CD14-positive monocyte (primary cell): ENCODE results near the gene AGXT2. TPM values are rescaled to one million over a fixed set of nuclear protein-coding genes. Genes with fewer than 3 reads are reported as not detected.

Experiments
- DNase-seq, 3 donors: peaks; one replicate each; pipeline ENCODE4 v3.0.0-alpha.2; 2011 to 2022
- H2AFZ ChIP-seq: 2 replicates; pipeline ENCODE4 v1.6.0; 2012; ENCODE audit warnings: mild to moderate bottlenecking, low read depth, low read length, inconsistent platforms; ENCODE audit not compliant: insufficient read depth, poor library complexity, severe bottlenecking
- H3K27ac ChIP-seq, 2 donors: 1 replicate in 1 of 2; 2 replicates in 1 of 2; pipeline ENCODE4 v1.5.1; 2012 to 2013; ENCODE audit warnings: low read length in 2 of 2, control low read depth in 1 of 2, inconsistent platforms in 1 of 2, low read depth in 1 of 2, mild to moderate bottlenecking in 1 of 2
- H3K27me3 ChIP-seq, 2 donors: one replicate each; pipeline versions ENCODE4 v1.6.0 to v1.6.1; 2011 to 2013; ENCODE audit warnings: low read length in 2 of 2; ENCODE audit not compliant: control insufficient read depth in 2 of 2, insufficient read depth in 2 of 2
- H3K36me3 ChIP-seq, 2 donors: replicated peaks in 1 of 2; 1 replicate in 1 of 2; 2 replicates in 1 of 2; pipeline versions ENCODE4 v1.5.1 to v1.6.1; 2012 to 2013; ENCODE audit warnings: low read length in 2 of 2, control low read depth in 1 of 2, inconsistent platforms in 1 of 2, mild to moderate bottlenecking in 1 of 2; ENCODE audit not compliant: insufficient read depth in 2 of 2, control insufficient read depth in 1 of 2
- H3K4me1 ChIP-seq, 2 donors: 1 replicate in 1 of 2; 2 replicates in 1 of 2; pipeline versions ENCODE4 v1.5.1 to v1.6.1; 2012 to 2013; ENCODE audit warnings: low read length in 2 of 2, control low read depth in 1 of 2, inconsistent platforms in 1 of 2, mild to moderate bottlenecking in 1 of 2, moderate library complexity in 1 of 2; ENCODE audit not compliant: insufficient read depth in 2 of 2, control insufficient read depth in 1 of 2
- H3K4me2 ChIP-seq: replicated peaks from 2 replicates; pipeline ENCODE3; 2012; ENCODE audit warnings: low read length, moderate library complexity, mild to moderate bottlenecking; ENCODE audit not compliant: poor library complexity, severe bottlenecking; ENCODE audit errors: extremely low read depth
- H3K4me3 ChIP-seq, 3 experiments: fragments of 200-600 bp in 1 of 3; sonication (generic) in 1 of 3; replicated peaks in 1 of 3; 1 replicate in 2 of 3; 2 replicates in 1 of 3; pipeline ENCODE4 v1.5.1; 2011 to 2013; ENCODE audit warnings: low read length in 3 of 3, mild to moderate bottlenecking in 3 of 3, control low read depth in 2 of 3, low read depth in 2 of 3, inconsistent platforms in 1 of 3, moderate library complexity in 1 of 3
- H3K79me2 ChIP-seq: 2 replicates; pipeline ENCODE4 v1.6.0; 2012; ENCODE audit warnings: mild to moderate bottlenecking, control low read depth, inconsistent platforms, low read length, moderate library complexity; ENCODE audit not compliant: insufficient read depth
- H3K9ac ChIP-seq: 2 replicates; pipeline ENCODE4 v1.6.0; 2017; ENCODE audit warnings: low read length, mild to moderate bottlenecking; ENCODE audit not compliant: insufficient read depth, poor library complexity, severe bottlenecking
- H3K9me3 ChIP-seq, 2 donors: replicated peaks in 1 of 2; 1 replicate in 1 of 2; 2 replicates in 1 of 2; pipeline versions ENCODE4 v1.5.1 to v1.6.1; 2012 to 2013; ENCODE audit warnings: low read length in 2 of 2, control low read depth in 1 of 2; ENCODE audit not compliant: control insufficient read depth in 1 of 2, insufficient read depth in 1 of 2
- H4K20me1 ChIP-seq: 2 replicates; pipeline ENCODE4 v1.6.0; 2012; ENCODE audit warnings: mild to moderate bottlenecking, low read length, control low read depth, moderate library complexity; ENCODE audit not compliant: insufficient read depth
- H3K27ac Mint-ChIP-seq, 7 donors: one replicate each; pipeline ENCODE4 v1.8.0; 2020; ENCODE audit warnings: mild to moderate bottlenecking in 7 of 7, mixed read lengths in 7 of 7, moderate library complexity in 6 of 7, inconsistent platforms in 2 of 7
- H3K27me3 Mint-ChIP-seq, 3 donors: one replicate each; pipeline ENCODE4 v1.8.0; 2021 to 2022; ENCODE audit warnings: low read depth in 3 of 3, mild to moderate bottlenecking in 3 of 3, mixed read lengths in 3 of 3, moderate library complexity in 3 of 3, inconsistent platforms in 1 of 3
- H3K36me3 Mint-ChIP-seq, 2 donors: one replicate each; pipeline ENCODE4 v1.8.0; 2020; ENCODE audit warnings: mixed read lengths in 2 of 2, inconsistent platforms in 1 of 2, mild to moderate bottlenecking in 1 of 2
- H3K4me1 Mint-ChIP-seq: one replicate; pipeline ENCODE4 v1.8.0; 2020; ENCODE audit warnings: mild to moderate bottlenecking, mixed read lengths
- H3K4me3 Mint-ChIP-seq, 2 donors: one replicate each; pipeline ENCODE4 v1.8.0; 2020; ENCODE audit warnings: mild to moderate bottlenecking in 2 of 2, mixed read lengths in 2 of 2, moderate library complexity in 1 of 2
- H3K9me3 Mint-ChIP-seq, 7 donors: one replicate each; pipeline ENCODE4 v1.8.0; 2020 to 2022; ENCODE audit warnings: mixed read lengths in 7 of 7, mild to moderate bottlenecking in 6 of 7, moderate library complexity in 6 of 7, inconsistent platforms in 2 of 7
- CTCF ChIP-seq: fragments of 200-600 bp; IDR thresholded peaks from one replicate; pipeline ENCODE4 v1.8.0; 2022; ENCODE audit warnings: antibody characterized with exemption, mild to moderate bottlenecking
- WGBS: methylation state at CpG from one replicate; pipeline ENCODE4 v1.1.5; 2013; ENCODE audit warnings: missing lambda C conversion rate; ENCODE audit not compliant: insufficient coverage; 5-methylcytosine and 5-hydroxymethylcytosine counted together
- intact Hi-C, 2 donors: fragments of 100-400 bp; cut with micrococcal nuclease; formaldehyde crosslinking; loops; one replicate each; pipeline versions ENCODE4 v1.15.0 to v1.15.1; 2023
- polyA plus RNA-seq, 3 donors: library from polyadenylated mRNA; depleted of rRNA in 1 of 3; unstranded in 2 of 3; stranded (reverse) in 1 of 3; fragments of 300-500 nt in 2 of 3; fragments of >200 nt in 1 of 3; fragmentation: Illumina TruSeq in 2 of 3; gene quantifications; 1 replicate in 2 of 3; 2 replicates in 1 of 3; pipeline ENCODE4 v1.2.3, GENCODE V29; 2012 to 2021

The AGXT2 gene
- polyA plus RNA-seq, 3 donors = not detected

GRCh38 chr5:34982823-34983222 is 64.9 kb downstream of the AGXT2 start:
- no peak overlapping the region for H3K27ac ChIP-seq
- no peaks in the 10 kb centered on the region for H3K4me1 ChIP-seq
- H3K4me2 ChIP-seq = no peak overlapping the region
- WGBS = no CpG with 5 or more reads among the region's 4 CpGs
- H3K9me3 ChIP-seq = peaks cover 8 to 21% of the 10 kb centered on the region in 2 donors
- H3K27me3 ChIP-seq = no peaks in the 10 kb centered on the region
- intact Hi-C loops = no loop called here
- no peaks in the 10 kb centered on the region for H3K36me3 ChIP-seq
- no peaks in the 10 kb centered on the region for H3K36me3 Mint-ChIP-seq
- H3K27me3 Mint-ChIP-seq = peaks cover under 1 to 3% (median 3%) of the 10 kb centered on the region in 3 donors
- peaks cover 15 to 43% (median 25%) of the 10 kb centered on the region in 7 donors for H3K9me3 Mint-ChIP-seq
- H3K4me1 Mint-ChIP-seq = no peaks in the 10 kb centered on the region
- no peak overlapping the region for H3K4me3 ChIP-seq
- no peaks in the 10 kb centered on the region for H3K79me2 ChIP-seq
- no peak overlapping the region for H3K9ac ChIP-seq
- no peaks in the 10 kb centered on the region for H4K20me1 ChIP-seq
- no peak for TF ChIP-seq CTCF
- no peak overlapping the region for H2AFZ ChIP-seq
- H3K27ac Mint-ChIP-seq = no peak overlapping the region
- no peak for DNase-seq
- H3K4me3 Mint-ChIP-seq = no peak overlapping the region

DNA sequence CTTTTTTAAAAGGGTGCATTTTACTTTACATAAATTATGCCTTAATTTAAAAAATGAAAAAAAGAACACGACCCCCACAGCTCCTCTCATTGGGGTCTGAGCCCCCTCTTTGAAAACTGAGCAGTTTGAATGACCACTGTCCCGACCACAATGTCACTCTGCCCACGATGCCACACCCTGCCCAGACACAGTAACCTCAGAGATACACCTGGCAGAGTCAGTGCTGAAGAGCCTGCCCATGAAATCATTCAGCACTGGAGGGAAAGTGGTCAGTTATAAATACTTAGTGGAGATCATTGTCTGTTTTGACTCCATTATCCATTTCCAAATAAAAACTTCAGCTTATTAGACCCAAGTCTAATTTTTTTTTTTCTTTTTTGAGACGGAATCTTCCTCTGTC is 69.1 kb downstream of the AGXT2 start:
- Mint-ChIP-seq H3K27me3 (peaks cover 2% of the 10 kb centered on the region in 3 donors), H3K36me3 (no peaks in the 10 kb centered on the region), H3K4me3 (peak overlapping the region in 1 of 2 donors; percentile 31), H3K9me3 (peaks cover 4 to 17% (median 6%) of the 10 kb centered on the region in 7 donors), H3K4me1 (no peaks in the 10 kb centered on the region), H3K27ac (no peak overlapping the region)
- WGBS = no CpG with 5 or more reads among the region's 4 CpGs
- H3K27ac ChIP-seq = no peak overlapping the region
- no peak overlapping the region for H3K4me3 ChIP-seq
- intact Hi-C loops = no loop called here
- H3K27me3 ChIP-seq = peaks cover 0 to 3% of the 10 kb centered on the region in 2 donors
- H2AFZ ChIP-seq = no peak overlapping the region
- H3K9me3 ChIP-seq = no peaks in the 10 kb centered on the region
- H3K4me1 ChIP-seq = no peaks in the 10 kb centered on the region
- no peaks in the 10 kb centered on the region for H4K20me1 ChIP-seq
- H3K4me2 ChIP-seq = no peak overlapping the region
- H3K9ac ChIP-seq = no peak overlapping the region
- no peak for DNase-seq
- TF ChIP-seq CTCF = no peak
- H3K79me2 ChIP-seq = no peaks in the 10 kb centered on the region
- no peaks in the 10 kb centered on the region for H3K36me3 ChIP-seq
